GM19023 (cell line): ENCODE results near the gene YIF1A.

ENCODE experiments used
- ATAC-seq: cut with Tn5 transposase; IDR thresholded peaks from one replicate; pipeline ENCODE4 v1.9.1; 2021; ENCODE audit warnings: mild to moderate bottlenecking, moderate library complexity; ENCODE audit not compliant: unreplicated experiment

YIF1A gene, protein sequence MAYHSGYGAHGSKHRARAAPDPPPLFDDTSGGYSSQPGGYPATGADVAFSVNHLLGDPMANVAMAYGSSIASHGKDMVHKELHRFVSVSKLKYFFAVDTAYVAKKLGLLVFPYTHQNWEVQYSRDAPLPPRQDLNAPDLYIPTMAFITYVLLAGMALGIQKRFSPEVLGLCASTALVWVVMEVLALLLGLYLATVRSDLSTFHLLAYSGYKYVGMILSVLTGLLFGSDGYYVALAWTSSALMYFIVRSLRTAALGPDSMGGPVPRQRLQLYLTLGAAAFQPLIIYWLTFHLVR

DNA sequence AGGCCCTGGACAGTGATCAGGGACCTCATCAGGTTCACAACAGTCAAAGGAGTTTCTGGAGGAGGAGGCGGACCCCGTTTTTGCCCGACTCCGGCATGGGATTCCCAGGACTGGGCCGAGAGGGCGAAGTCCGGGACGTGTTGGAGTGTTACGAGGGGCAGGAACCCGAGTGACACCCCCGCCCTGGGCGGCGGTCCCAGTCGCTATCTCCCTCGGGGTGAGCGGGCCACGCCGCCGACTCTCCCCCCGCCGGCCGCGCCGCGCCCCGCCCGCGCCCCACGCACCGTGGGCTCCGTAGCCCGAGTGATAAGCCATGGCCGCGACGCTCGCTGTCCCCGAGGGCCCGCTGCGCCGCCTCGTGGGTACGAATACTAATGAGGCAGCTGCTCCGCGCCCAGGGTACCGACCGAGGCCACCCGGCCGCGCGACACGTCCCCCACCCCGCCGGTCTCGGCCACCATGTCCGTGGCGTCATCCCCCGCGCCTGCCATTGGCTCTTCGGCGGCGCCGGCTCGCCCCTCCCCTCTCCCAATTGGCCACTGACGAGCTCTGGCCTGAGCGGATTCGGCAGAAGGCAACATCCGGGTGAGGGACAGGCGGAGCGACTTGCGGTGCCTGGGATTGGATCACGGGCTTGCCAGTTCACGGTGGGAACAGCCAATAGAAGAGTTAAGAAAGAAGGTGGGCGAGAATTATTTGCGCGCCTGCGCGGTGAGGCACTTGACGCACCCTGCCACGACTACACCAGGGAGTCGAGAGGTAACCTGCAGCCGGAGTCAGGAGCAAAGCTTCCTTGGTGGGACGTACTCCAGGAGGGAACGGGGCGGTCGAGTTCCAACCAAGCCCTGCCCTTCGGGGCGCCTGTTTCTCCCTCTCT, at the start of gene YIF1A:
YIF1A (minus strand) TSS at position 473 of the 877 bp plus-strand sequence; CDS start at position 315, 158 bp downstream.
- peak; percentile 86 for ATAC-seq

DNA sequence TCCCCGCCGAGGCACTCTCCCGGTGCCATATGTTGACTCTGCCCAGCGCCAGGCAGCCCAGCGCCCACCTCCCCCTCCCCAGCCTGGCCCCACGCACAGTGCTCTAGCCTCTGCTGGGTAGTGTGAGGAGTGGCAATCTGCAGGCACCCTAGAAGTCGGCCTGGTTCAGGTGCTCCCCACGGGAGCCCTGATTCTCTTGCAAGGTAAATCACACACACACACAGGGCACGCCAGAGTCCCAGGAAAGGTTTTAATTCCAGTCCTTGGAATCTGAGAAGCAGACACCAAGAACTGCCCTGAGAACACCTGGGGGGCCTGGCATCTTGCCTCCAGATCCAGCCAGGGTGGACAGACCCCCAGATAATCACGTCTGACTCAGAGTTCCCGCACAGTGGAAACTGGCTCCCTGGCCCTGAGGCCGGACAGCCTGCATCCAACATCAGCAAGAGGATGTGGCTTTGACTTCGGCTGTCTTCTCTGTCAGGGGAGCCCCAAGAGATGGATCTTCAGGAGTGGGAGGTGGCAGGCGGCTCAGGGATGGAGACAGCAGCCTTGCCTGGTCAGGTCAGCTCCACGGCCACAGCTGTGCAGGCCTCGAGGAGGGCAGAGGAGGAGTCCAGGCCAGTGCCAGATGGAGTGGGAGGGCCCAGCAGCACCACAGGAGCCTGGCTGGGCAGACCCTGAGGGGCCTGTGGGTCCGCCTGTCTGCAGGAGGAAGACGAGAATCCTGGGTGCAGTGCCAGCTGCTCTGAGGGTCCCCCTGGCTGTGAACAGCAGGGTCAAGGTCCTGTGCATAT, 48.4 kb upstream of the YIF1A start:
- ATAC-seq = no peak

DNA sequence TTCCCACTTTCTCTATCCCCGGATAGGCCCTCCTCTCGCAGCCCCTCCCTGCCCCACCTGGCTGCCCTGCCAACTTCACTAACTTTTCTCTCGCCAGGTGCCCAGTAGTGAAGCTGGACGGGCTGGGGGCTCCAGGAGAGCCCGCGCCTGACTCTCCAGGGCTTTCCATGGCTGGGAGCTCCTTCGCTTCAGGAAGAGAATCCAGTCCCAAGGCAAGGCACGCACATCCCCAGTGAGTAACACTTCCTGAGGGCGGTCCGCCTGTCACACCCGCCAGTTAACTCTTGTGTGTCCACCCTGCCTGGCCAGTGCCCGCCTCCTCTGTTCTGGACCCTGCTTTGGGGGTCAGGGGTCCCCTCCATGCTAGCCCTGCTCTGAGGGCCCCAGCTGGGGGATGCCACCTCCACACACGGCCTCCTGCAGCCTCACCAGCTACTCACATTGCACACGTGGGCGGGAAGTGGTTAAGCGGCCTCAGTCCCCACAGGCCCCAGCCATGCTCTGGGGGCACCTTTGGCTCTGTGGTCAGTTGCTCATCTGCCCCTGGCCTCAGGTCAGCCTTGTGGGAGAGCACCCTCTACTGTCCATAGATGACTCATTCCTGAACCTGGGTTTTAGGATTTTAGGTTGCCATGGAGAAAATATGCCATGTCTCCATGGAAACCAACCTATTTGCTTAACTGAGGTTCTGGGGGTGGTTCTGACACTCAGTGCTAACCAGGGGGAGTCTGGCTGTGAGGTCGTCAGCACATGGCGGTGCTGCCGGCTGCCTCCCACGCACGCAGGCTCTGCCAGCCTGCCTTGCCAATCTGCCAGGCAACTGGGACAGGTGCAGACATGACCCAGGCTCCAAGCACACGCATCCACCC, 47.5 kb upstream of the YIF1A start, which contains the start of gene RIN1:
RIN1 (minus strand) TSS at position 201 of the 869 bp plus-strand sequence; CDS start at position 169, 32 bp downstream.
- ATAC-seq = peak; percentile 65

DNA sequence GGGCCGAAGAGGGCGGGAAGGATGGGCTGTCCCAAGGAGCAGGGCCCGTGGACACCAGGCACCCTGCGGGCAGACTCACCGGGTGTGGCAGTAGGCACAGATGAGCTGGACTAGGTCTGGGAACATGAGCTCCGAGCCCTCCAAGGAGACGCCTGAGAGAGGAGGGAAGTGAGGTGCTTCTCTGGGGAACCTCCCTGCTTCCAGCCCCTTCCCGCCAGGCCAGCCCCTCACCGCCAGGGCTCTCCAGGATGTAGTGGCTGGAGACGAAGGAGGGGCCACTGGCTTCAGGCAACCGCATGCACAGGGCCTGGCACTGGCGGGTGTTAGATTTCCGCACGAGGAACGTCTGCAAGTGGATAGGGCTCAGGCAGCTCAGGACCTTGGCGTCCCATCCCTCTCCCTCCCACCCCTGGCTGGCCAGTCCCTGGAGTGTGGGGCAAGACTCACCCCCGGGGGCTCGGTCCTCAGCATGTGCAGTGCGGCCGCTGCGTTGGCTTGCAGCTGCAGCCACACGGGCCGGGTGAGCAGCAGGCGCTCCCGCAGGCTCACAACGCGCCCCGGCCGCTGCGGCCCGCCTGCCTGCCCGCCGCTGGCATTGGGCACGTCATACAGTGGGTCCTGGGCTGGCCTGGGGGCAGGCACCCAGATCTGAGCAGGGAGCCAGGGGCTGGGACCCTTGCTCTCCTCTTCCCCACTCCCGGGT, 46.7 kb upstream of the YIF1A start:
- no peak for ATAC-seq

DNA sequence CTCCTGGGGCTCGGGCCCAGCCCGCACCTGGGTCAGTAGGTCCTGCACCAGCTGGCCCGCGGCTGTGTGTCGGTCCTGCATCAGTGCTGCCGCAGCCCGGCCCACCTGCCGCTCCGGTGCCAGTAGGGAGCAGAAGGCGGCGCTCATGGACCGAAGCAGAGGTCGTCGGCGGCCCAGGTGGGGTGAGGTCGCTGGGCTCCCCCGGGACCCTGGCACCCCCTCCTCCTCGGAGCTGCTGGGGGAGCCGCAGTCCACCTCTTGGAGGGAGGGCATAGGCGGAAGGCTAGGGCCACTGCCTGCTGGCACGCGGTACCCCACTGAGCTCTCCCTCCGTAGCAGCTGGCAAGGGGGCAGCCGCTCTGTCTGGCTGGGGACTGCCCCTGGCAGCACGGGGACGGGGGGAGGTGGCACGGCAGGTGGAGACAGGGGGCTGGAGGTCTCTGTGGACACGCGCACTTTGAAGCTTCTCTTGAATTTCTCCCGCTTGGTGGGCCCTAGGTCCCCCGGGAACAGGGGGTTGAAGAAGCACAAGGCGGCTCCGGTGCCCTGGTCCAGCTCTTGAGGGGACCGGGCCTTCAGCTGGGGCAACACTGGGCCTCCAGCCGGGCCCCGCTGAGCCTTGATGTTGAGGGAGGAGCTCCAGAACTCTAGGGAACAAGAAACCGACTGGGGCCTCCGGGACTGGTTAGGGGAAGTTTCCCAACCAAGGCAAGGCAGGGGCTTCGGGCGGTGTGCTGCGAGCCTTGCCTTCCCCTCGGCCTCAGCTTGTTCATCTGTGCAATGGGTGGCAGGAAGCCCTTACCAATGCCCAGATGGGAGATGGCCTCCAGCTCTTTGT, 45.9 kb upstream of the YIF1A start:
- ATAC-seq = no peak

DNA sequence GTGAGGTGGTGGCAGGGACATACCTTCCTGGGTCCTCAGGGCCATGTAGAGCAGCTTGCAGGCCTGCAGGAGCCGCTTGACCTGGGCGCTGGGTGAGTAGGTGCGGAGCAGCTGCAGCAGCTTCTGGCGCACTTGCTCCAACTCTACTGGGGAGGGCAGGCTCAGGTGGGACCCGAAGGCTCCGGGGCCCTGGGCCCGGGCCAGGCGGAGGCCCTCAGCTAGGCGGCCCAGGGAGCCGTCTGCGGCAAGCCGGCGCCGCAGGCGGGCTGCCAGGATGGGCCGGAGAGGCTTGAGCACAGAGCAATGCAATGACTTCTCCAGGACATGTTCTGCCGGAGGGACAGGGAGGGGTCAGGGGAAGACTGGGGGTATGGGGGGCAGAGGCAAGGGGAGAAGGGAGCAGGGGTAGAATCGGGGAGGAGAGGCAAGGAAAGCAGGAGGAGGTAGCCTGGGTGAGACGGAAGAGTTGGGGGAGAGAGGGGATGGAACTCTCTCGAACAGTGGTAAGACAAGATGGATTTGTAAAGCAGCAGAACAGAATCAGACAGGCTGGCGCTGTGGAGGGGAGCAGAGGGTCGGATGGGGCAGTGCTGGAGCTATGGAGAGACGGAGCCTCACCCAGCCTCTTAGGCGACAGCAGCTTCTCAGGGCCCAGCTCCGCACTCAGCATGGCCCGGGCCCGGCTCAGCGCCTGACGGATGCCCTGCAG, 45.1 kb upstream of the YIF1A start:
- no peak for ATAC-seq

DNA sequence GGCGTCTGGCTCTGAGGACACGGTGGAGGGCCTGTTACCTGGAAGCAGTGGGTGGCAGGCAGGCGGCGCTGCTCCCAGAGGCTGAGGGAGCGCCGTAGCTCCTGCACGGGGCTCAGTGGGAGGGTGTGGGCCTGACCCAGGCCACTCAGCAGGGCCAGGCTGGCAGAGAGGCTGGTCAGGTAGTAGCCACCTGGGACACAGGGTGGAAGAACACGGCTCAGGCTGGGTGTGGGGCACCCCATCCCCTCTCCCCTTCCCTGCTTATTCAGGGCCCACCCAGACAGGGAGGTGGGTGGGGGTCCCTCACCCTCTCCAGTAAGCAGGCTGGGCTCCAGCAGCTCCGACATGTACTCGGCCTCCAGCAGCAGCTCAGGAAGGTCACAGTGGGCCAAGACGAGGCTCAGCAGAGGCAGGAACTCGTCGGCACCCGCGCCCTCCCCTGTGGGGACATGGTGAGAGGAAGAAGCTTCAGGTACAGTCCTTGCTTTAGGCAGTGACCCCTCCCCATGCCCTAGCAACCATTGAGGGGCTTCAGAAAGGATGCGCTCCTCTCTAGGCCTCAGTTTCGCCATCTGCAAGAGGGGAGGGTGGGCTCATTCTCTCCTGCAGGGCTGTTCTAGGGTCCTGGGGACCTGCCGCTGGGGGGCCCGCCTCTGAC, 44.4 kb upstream of the YIF1A start:
- ATAC-seq = no peak

DNA sequence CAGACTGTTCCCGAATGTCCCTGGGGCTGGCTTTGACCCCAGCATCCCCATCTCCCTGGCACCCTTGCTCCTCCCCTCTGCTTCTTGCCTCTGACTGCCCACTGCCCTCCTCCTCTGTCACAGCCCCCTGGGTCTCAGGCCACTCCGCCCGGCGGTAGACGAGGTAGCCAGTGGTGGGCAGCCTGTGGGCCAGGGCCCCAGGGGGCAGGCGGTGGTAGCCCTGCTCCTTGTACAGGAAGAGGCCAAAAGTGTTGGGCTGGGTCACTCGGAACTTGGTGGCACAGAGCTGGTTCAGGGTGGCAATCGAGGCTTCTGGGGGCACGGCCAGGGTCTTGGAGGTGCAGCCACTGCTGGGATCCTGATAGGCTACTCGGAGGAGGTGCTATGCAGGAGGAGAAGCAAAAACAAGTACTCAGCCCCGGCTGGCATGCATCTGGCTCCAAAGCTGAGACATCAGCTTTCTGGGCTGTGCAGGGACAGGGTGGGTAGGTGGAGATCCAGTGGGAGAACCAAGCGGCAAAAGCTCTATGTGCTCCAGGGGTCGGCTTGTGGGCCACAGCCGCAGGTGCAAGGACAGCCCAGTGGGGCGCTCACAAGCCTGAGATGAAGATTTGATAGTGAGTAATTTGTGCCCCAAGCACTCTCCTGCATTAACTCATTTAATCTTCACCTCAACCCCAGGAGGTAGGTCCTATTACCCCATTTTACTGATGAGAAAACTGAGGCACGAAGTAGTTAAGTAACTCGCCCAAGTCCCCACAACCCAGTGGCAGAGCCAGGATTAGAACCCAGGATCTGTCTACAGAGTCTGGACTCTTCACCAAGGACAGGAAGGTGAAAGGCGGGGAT, 43.7 kb upstream of the YIF1A start:
- ATAC-seq = no peak

DNA sequence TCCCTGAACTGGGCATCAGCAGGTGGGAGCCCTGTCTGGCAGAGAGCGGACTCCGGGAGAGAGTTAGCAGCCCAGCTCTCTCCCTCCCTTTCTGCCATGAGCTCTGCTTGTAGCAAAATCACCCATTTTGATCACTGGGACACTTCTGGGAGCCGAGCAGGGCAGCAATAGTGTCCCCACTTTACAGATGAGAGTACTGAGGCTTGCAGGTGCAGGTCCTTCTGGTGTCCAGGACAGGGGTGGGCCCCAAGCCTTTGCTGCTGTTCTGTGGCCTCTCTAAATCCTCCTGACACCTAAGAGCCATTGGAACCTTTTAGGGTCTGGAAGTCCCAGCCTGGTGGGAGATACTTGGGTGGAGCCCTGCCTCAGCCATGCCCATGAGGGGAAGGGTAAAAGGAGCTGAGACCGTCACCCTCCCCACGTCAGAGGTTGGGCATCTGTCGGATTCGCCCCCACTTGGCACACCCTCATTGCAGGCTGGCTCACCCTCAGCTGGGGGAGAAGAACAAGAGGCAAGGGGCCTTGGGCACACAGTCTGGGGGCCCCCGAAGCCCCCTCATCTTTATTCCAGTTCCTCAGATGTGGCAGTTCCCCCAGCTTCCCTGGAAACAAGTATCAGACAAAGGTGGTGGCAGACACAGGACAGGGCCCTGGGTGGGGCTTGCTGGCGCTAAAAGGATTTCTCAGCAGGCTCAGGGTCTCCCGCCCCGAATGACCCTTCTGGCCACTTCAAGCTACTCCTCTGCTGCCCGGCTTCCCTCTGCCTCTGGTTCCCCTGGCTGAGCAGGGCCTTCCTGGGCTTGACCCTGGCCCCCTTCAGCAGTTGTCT, 42.8 kb upstream of the YIF1A start:
- no peak for ATAC-seq

DNA sequence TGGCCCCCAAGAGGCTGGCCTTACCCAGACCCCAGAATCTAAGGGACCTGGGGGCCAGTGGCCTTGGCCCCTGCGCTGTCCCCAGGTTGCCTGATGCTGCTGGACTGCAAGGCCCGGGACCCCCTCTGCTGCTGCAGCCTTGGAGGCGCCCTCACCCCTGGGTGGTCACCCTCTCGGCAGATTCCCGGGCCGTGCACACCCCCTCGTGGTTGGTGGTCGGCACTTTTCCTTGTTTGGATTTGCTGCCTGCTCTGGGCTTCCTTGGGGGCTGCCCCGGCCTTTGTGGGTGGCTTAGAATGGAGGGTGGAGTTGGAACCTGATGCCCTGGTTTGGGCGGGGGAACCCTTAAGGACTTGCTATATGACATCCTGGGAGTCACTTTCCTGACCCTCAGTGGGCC, 42.0 kb upstream of the YIF1A start:
- no peak for ATAC-seq

DNA sequence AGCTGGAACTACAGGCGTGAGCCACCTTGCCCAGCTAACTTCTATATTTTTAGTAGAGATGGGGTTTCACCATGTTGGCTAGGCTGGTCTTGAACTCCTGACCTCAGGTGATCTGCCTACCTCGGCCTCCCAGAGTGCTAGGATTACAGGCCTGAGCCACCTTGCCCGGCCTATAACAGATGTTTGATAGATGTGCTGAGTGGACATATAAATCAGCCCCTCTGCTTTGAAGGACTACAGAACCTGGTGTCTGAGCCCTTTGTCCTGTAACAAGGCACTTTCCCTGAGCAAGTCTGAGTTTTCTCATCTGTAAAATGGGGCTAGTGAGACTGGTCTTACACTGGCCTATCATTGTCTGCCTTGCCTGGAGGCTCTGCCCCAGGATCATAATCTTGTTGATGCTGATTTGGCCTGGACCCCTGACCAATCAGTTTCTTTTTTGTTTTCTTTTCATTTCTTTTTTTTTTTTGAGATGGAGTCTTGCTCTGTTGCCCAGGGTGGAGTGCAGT, 40.3 kb upstream of the YIF1A start:
- ATAC-seq = no peak

DNA sequence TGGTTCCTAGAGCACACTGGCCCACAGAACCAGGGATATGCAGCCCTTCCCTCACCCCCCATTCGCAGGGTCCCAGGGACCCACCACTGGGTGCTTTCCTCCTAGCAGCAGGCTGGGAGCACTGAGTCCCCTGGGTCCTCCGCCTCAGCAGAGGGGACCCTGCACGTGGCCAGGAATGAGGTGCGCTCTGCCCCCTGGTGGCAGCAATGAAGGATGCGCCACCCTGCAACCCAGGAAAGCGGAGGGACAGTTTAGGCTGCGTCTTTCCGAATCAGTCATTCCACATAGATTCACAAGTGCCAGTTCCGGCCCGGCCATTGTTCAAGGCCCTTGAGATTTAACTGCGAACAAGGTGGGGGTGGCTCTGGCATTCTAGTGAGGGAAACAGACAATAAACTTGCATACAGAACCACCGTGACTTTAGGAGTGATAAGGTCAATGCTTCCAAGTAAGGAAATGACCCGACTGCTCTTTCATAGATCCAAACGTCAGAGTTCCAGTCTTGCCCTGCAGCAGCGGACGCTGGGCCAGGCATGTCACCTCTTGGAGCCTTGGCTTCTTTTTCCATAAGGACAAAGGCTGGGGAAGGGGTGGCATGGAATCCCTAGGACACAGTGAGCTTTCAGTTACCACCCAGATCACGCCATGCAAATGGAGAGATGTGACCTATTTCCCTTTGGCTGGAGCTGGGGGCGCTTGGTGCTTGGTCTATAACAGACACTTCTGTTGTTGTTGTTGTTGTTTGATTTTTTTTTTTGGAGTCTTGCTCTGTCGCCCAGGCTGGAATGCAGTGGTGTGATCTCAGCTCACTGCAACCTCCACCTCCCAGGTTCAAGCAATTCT, 39.6 kb upstream of the YIF1A start:
- no peak for ATAC-seq

DNA sequence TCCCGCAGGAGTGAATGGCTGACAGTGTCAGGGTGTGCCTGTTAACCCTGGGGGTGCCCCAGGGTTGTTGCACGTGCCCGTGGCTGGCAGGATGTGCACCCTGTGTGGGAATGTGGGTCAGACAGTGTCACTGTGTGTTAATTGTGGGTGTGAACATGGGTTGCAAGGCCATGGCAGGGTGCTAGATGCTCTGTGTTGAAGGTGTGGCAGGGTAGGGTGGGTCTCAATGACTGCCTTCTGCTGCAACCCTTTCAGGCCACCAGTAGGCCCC, 39.0 kb upstream of the YIF1A start:
- no peak for ATAC-seq

DNA sequence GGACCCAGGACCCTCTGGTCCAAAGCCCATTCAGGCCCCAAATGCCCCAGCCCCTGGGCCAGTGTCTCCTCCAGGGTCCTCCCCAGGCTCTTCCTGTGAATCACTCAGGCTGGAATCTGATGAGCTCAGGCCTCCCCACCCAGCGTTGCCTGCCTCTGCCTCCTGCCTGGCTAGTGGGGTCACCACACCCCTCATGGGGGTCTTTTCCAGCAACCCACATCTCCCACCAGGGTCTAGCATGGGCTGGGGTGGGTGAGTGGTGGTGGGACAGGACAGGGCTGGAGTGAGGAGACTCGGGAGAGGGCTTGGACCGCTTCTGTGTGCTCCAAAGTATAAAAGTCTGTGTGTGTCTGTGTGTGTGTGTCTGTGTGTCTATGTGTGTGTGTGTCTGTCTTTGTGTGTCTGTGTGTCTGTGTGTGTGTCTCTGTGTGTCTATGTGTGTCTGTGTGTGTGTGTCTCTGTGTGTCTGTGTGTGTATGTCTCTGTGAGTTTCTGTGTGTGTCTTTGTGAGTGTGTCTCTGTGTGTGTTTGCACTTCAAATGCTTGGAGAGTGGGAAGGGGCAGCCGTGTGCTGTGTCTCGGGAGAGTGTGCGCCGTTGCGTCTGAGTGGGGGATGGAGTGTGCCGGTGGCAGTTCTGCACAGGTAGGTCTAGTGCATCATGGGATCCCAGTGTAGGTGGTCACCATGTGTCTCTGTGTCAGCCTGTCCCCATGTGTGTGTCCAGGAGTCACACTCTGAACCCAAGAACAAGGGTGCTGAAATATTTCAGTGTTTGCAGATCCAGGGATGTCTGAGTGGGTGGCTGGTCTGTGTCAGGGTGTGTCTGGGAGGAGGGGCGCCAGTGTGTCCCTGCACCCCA, 38.5 kb upstream of the YIF1A start:
- no peak for ATAC-seq
